Smooth muscle cell of the brain vasculature (primary cell): ENCODE results near the gene UBLCP1.
"Not testable (repeated sequence)": the region's sequence is repeated elsewhere in the genome, so short reads cannot be mapped to it uniquely, and the experiment has no call there.

Source experiments
- DNase-seq: peaks from one replicate; pipeline ENCODE4 v3.0.0-alpha.2; 2012; ENCODE audit warnings: low read depth, low spot score

Gene UBLCP1

DNA sequence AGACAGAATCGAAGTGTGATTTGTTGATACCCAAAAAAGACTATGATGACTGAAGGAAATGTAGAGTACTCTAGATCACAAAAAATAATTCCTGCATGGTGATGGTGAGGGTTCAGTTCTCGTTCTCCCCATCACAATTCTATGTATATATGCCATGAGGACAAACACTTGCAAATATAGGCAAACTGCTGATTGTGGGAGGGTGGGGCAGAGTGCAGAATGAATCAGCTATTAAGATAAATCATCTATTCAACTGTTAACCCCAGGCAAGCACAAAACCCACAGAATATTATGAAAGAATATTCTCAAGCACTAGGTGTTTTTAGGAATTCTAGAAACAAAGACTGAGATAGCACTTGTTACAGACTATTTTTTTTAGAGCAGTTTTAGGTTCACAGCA is 13.9 kb upstream of the UBLCP1 start:
- DNase-seq = no peak

GRCh38 chr5:159252195-159252594 is 10.9 kb upstream of the UBLCP1 start:
- DNase-seq = no peak

DNA sequence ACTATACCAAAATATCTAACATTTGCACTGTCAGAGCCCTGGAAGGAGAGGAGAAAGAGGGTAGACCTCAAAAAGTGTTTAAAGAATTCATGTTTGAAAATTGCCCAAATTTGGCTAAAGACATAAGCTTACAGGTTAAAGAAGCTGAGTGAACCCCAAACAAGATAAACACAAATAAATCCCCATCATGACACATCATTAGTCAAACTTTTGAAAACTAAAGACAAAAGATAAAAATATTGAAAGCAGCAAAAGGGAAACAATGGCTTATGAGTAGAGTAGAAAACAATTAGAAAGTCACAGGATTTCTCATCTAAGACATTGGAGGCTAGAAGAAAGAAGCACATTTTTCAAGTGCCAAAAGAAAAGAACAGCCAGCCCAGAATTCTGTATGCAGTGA is 6.1 kb upstream of the UBLCP1 start:
- DNase-seq = no peak

GRCh38 chr5:159257629-159258283 is 5.3 kb upstream of the UBLCP1 start:
- DNase-seq = no peak

GRCh38 chr5:159258361-159258760 is 4.7 kb upstream of the UBLCP1 start:
- DNase-seq = no peak

GRCh38 chr5:159260212-159260611 is 2.9 kb upstream of the UBLCP1 start:
- DNase-seq = not testable (repeated sequence)

GRCh38 chr5:159262472-159262858 is 625 bp upstream of the UBLCP1 start:
- DNase-seq = no peak

DNA sequence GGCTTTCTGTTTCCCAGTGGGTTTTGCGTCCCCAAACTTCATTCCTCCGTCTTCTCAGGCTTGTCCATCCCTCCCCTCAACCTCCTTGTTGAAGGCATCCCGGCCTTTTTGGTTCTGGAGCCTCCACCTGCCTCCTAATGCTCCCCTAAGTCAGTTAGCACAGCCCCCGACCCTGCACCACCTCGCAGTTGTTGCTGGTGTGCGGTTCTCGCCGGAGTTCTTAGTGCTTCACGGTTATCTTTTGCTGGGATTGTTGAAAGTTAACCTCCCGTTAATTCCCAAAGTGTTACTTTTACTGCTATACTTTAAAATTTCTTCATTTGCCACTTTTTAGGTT is 447 bp downstream of the UBLCP1 start:
- DNase-seq = no peak

DNA sequence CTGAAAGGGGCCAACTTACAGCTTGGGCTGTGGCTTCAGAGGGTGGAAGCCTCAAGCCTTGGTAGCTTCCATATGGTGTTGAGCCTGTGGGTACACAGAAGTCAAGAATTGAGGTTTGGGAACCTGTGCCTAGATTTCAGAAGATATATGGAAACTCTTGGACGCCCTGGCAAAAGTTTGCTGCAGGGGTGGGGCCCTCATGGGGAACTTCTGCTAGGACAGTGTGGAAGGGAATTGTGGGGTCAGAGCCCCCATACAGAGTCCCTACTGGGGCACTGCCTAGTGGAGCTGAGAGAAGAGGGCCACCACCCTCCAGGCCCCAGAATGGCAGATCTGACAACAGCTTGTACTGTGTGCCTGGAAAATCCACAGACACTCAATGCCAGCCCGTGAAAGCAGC is 3.7 kb downstream of the UBLCP1 start:
- DNase-seq = not testable (repeated sequence)

DNA sequence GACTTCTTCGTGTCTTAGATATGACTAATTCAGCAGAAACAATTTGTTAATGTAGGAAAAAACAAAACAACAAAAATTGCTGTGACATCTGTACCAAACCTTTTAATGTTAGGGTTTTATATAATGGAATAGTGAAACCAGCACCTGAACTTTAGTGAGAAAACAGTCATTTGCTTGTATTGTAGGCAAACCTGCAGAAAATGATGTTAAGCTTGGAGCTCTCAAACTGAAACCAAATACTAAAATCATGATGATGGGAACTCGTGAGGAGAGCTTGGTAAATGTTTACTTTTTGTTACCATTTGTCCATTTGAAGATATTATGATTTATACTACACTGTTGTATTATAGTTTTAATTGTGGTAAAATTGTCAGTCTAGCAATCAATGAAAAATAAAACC is 6.6 kb downstream of the UBLCP1 start:
- DNase-seq = no peak

DNA sequence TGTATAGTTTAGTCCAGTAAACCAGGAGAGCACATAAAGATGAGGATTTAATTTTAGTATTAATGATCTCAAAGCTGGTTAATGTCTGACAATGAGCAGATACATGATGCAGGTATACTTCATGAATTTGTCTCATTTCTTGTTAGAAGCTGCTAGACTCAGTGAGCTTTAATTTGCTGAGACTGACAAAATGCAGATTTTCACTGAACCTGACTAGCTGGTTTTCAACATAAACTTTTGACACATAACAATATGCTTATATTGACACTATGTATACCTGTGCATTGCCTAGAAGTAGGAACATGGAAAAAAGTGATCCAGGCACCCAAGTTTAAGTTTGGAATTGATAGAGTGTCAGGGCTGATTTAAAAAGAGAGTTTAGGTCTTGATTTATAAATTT is 10.8 kb downstream of the UBLCP1 start:
- DNase-seq = no peak

DNA sequence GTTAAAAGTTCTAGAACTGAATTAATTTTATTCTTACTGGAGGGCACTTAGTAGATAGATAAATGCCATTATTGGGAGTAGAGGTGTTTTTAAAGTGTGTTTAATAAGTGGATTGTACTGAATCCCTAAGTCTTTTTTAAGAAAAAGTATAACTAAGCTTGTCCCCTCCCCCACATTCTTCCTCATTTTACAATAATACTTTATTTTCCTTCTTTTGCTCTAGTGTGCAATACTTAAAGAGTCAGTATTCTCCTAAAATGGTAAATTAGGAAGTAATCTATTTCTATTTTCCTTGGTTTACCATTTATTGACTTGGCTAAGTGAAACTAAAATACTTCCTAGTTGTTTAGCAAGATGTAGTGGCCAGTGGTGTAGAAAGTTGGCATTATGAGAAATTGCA is 11.6 kb downstream of the UBLCP1 start:
- DNase-seq = no peak

- no peak for DNase-seq
Measured at GRCh38 chr5:159286420-159287035, 23.4 kb downstream of the UBLCP1 start.

GRCh38 chr5:159290741-159291140 is 27.7 kb downstream of the UBLCP1 start:
- no peak for DNase-seq

DNA sequence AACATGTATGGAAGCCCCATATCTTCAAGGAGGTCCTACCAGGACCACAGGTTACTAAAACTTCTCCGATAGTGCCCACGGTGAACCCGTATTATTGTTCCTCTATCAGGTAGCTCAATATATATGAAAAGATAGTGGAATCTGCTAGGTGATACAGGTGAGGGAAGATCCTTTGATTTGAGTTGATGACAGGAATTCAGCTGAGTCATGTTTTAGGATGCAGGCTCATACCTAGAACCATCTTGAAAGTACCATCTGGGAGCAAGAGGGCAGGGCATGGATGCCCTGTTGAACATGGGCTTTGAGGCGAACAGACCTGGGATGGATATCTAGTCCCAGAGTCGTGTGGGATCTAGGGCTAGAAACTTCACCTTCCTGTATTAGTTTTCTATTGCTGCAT is 31.8 kb downstream of the UBLCP1 start:
- no peak for DNase-seq

DNA sequence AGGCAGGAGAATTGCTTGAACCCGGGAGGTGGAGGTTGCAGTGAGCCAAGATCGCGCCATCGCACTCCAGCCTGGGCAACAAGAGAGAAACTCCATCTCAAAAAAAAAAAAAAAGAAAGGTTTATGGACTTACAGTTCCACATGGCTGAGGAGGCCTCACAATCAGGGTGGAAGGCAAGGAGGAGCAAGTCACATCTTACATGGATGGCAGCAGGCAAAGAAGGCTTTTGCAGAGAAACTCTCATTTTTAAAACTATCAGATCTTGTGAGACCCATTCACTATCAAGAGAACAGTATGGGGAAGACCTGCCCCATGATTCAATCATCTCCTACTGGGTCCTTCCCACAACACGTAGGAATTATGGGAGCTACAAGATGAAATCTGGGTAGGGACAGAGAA is 34.2 kb downstream of the UBLCP1 start:
- DNase-seq = not testable (repeated sequence)

DNA sequence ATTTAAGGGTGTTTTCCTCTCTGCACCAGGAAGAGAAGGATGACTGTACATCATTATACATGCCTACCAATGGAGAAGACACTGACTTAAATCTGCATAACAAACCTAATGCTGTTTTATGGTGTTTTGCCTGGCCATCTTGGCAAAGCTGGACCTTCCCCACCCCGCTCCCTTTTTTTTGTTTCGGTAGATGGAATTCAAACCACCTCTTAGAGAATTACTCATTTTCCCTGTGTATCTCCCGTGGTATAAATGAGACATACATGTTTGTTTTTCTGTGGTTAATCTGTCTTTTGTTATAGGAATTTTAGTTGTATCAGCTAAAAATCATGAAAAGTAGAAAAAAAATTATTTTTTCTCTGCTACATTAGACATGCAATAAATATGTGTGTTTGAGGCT is 38.4 kb downstream of the UBLCP1 start:
- no peak for DNase-seq

DNA sequence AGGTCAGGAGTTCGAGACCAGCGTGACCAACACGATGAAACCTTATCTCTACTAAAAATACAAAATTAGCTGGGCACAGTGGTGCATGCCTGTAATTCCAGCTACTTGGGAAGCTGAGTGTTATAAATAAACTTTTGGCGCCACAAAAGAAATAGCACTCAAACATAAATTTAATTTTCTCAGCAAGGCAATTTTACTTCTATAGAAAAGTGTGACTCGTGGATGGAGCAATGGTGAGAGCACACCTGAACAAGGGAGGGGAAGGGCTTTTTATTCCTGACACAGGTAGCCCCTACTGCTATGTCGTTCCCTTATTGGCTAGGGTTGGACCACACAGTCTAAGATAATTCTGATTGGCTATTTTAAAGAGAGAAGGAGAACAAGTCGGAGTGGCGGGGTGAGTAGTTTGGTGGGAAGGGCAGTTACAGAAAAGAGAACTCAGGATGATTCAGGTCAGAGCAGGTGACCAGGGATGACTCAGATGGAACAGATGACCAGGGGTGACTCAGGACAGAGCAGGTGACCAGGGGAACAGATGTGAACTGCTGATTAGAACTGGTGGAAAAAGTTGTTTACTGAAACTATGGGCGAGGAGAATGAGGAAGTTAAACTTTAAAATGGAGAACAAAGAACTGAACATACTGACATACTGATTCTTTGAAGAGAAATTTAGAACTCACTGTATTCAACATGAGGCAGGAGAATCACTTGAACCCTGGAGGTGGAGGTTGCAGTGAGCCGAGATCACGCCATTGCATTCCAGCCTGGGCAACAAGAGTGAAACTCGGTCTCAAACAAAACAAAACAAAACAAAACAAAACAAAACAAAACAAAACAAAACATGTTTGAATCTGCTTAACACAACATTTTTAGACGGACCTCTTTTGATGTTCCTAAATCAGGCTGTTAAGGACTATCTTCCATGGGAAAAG is 39.1 kb downstream of the UBLCP1 start:
- not testable (repeated sequence) for DNase-seq

DNA sequence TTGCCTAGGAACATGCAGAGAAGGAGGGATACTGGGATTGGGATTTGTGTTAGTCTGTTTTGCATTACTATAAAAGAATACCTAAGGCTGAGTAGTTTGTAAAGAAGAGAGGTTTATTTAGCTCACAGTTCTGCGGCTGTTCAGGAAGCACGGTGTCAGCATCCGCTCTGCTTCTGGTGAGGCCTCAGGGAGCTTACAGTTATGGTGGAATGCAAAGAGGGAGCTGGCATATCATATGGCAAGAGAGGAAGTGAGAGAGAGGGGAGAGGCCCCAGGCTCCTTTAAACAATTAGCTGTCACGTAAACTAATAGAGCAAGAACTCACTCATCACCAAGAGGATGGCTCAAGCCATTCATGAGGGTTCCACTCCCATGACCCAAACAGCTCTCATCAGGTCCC is 40.2 kb downstream of the UBLCP1 start:
- DNase-seq = no peak

GRCh38 chr5:159304961-159305595 is 42.0 kb downstream of the UBLCP1 start:
- no peak for DNase-seq

- DNase-seq = no peak
Measured at GRCh38 chr5:159309689-159310433, 46.8 kb downstream of the UBLCP1 start.

DNA sequence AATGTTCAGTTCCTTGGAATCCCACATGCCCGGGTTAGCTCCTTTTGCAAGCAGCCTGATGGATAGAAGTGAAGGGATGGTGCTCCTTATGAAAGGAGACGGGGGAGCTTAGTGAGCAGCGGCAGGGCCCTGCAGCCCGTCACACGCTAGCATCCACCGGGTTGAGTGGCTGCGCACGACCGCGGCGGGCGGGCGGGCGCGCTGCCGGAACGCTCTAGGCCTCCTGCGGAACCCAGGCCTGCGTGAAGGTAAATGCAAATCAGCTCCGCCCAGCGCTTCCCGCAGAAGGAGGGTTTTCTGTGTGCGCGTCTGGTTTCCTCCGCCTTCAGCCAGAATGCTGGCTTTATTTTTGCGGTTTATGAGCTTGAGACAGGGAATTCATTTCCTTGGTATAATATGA is 47.4 kb downstream of the UBLCP1 start:
- DNase-seq = no peak
